AG08396 (cell line): Measurements from ENCODE around the gene TIGD4.

ENCODE experiments used
- DNase-seq: peaks from one replicate; pipeline ENCODE4 v3.0.0; 2012; ENCODE audit warnings: low spot score, mixed read lengths

The TIGD4 gene

DNA sequence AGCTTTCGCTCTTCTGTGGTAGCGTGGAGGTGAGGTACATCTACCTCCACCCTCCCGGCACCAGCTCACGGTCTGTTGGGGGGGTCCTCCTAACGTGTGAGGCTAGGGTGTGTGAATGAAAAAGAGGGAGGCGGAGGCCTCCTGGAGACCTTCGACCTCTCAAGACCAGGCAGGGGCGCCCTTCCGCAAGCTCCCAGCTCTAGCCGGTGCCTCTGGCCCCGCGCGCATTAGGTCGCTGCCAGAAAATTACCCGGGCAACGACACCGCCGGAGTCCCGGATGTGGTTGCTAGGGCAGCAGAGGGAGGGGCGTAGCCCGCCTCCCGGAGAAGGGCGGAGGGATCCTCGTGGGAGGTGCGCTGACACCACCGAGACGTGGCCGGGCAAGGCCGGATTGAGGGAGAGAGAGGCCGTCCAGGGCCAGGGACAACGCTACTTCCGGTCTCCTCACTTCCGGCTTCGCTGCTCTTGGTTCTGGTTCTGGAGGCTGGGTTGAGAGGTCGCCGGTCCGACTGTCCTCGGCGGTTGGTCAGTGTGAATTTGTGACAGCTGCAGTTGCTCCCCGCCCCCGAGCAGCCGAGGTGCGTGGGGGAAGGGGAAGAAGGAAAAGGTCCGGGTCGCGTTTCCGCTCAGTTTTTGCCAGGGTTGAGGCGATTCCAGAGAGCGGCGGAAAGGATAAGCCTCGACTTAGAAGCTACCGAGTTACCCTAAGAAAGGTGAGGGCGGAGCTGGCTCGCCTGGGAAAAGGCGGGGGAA, at the start of gene TIGD4, which contains the start of gene ARFIP1:
Gene TIGD4, minus strand, starts transcription at position 218 of the 754 bp plus-strand sequence. CDS start 8,726 bp downstream, outside the sequence.
Gene ARFIP1, plus strand, starts transcription at position 442 of the 754 bp plus-strand sequence. CDS start 49,680 bp downstream, outside the sequence.
- DNase-seq: peak; percentile 96

DNA sequence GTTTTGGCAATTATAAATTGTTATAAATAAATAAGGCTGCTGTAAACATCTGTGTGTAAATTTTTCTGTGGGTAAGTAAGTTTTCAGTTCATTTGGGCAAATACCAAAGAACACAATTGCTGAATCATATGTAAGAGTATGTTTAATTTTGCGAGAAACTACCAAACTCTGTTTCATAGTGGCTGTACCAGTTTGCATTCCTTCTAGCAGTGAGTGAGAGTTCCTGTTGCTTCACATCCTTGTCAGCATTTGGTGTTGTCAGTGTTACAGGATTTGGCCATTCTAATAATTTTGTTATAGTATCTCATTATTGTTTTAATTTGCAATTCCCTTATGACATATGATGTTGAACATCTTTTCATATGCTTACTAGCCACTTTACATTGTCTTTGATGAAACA, 48.6 kb upstream of the TIGD4 start:
- no peak for DNase-seq

GRCh38 chr4:152825336-152825735, 45.8 kb upstream of the TIGD4 start:
- no peak for DNase-seq

GRCh38 chr4:152824561-152824960, 45.0 kb upstream of the TIGD4 start:
- no peak for DNase-seq

GRCh38 chr4:152822323-152822722, 42.8 kb upstream of the TIGD4 start:
- no peak for DNase-seq

DNA sequence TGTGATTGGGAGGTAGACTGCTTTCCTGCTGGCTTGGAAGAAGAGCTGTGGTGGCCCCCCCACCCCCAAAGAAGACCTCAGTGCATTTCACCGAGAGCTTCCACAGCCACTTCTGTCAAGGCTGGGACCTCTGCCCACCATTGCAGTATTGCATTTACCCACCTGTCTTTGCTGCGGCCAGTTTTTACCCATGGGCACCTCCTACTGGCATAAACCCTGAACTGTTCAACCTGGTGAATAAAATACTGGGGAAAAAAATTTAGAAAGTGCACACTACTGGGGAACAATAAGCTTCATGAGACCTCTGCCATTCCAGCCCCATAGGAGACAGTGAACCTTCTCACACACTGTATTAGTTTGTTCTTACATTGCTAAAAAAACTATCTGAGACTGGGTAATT, 40.5 kb upstream of the TIGD4 start:
- DNase-seq: no peak

DNA sequence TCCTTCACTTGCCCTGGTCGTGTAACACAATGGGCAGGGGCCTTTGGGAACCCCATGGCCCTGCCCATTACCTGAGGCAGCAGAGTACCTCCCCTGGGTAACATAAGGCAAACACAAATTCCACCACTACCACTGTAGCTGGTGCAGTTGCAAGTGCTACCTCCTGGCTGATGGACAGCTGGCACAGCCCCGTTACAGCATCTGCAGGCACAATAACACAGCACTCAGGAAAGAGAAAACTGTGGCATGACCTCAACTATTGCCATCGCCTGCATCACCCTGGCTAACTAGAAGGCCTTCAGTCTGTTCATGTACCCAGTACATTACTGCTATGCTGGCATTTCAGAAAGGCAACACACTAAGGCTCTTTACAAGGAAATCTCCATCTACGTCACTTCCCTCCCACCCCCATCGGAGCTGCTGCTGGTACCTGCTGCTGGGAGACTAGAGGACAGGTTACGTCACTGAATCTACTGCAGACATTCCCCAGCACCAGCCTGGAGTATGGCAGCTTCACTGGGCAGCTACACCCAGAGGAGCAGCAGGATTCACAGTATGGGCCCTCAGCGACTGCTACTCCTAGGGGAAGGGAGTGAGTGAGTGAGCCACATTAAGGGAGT, 39.6 kb upstream of the TIGD4 start:
- no peak for DNase-seq

DNA sequence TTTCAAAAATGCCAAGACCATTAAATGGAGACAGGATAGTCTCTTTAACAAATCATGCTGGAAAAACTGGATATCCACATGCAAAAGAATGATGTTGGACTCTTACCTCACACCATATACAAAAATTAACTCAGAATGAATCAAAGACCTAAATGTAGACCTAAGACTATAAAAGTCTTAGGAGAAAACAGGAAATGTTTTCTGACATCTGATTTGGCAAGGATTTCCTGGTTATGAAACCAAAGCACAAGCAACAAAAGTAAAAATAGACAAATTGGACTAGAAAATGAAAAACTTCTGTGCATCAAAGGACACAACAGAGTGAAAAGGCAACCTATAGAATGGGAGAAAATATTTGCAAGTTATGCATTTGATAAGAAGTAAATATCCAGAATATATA, 37.8 kb upstream of the TIGD4 start:
- no peak for DNase-seq

- DNase-seq: no peak
Measured at GRCh38 chr4:152815078-152815477, 35.5 kb upstream of the TIGD4 start.

DNA sequence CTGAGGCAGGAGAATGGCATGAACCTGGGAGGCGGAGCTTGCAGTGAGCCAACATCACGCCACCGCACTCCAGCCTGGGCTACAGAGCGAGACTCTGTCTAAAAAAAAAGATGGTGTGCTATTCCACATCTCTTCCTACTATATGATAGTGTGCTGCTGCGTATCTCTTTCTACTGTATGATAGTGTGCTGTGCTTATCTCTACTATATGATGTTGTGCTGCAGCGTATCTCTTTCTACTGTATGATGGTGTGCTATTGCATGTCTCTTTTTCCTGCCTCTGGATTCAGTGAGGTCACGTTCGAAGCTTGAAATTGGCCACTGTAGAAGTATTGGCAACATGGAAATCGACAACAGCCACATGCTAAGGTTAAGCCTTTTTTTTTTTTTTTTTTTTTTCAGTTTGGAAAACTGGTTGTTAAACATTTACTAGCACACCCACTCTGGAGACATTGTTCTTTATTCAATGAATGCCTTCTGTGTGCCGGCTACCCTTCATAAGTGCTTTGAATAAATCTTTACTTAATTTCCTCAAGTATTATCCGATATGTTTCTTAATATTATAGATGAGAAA, 31.3 kb upstream of the TIGD4 start:
- no peak for DNase-seq

DNA sequence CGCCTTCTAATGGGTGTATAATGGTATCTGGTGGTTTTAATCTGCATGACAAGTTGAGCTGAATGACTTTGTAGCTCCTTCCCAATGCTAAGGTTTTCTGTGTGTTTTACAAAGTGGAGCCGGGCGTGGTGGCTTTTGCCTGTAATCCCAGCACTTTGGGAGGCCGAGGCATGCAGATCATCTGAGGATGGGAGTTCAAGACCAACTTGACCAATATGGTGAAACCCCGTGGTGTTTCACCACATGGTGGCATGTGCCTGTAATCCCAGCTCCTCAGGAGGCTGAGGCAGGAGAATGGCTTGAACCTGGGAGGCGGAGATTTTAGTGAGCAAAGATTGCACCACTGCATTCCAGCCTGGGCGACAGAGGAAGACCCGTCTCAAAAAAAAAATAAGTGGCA, 29.1 kb upstream of the TIGD4 start:
- DNase-seq: no peak

DNA sequence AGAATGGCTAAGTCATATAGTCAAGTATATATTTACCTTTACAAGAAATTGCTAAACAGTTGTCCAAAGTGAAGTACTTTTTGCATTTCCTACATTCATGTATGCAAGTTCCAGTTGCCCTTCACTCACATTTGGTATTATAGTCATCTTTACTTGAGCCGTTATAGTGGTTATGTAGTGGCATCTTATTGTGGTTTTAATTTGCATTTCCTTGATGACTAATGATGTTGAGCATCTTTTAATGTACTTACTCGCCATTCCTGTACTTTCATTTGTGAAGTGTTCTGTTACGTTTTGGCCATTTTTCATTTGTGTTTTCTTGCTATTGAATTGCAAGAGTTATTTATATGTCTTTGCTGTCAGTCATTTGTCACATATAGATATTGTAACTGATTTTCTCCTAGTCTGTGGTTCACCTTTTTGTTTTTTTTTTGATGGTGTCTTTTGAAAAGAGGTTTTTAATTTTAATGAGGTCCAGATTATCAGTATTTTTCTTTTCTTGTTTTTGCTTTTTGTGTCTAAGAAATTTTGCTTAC, 27.8 kb upstream of the TIGD4 start:
- DNase-seq: no peak

- no peak for DNase-seq
Measured at GRCh38 chr4:152806501-152807125, 27.1 kb upstream of the TIGD4 start.

- DNase-seq: no peak
Measured at GRCh38 chr4:152805818-152806217, 26.3 kb upstream of the TIGD4 start.

DNA sequence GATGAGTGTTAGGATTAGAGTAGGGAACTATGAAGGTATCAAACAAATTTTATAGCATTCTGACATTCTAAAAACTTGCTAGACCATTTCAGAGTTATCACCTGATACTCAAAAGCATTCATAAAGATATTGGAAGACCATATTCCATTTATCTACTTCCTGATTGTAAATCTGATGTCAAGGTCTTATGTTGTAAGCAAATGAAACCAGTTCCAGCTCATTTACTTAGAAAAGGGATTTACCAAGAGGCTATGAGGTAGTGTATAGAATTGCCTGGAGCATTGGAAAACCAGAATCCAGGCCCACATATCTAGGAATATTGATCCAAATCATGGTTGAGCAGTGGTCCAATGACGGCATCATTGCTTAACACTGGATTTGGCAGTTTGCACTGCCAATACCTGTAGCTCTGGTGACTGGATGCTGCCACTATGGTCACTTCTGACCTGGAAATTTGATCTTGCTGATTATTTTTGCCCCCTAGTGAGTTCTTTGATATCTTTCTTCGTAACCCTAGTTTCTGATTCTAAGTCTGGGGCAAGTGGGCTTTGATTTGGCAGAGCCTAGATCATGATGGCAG, 25.6 kb upstream of the TIGD4 start:
- DNase-seq: no peak

- DNase-seq: no peak
Measured at GRCh38 chr4:152803541-152803940, 24.0 kb upstream of the TIGD4 start.

GRCh38 chr4:152795891-152796290, 16.4 kb upstream of the TIGD4 start:
- no peak for DNase-seq

DNA sequence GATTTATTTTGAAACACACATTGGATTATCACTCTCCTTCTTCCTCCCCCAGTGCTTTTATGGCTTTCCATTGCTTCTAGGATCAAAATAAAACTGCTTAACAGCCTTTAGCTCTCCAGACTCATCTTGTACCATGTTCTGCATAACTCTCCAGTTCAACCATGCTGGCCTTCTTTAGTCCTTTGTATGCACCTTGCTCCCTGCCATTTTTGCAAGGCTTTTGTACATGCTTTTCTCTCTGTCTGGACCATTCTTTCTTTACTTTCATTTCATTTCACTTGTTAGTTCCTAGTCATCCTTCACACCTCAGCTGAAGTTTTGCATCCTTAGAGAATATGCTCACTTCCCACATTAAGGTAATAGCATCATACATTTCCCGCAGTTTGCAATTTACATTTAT, 7.1 kb upstream of the TIGD4 start:
- no peak for DNase-seq

GRCh38 chr4:152785639-152786615, 6.4 kb upstream of the TIGD4 start:
- no peak for DNase-seq

- DNase-seq: peak; percentile 20
Measured at GRCh38 chr4:152784490-152785350, 5.2 kb upstream of the TIGD4 start.
